ENCODE data around the gene GFI1. TPM values are rescaled to one million over a fixed set of nuclear protein-coding genes. Genes with fewer than 3 reads are reported as not detected.

Gene GFI1
- total and polyA plus RNA-seq, 2 experiments from 2014 or later, result 0.21 TPM; not detected in 1

DNA sequence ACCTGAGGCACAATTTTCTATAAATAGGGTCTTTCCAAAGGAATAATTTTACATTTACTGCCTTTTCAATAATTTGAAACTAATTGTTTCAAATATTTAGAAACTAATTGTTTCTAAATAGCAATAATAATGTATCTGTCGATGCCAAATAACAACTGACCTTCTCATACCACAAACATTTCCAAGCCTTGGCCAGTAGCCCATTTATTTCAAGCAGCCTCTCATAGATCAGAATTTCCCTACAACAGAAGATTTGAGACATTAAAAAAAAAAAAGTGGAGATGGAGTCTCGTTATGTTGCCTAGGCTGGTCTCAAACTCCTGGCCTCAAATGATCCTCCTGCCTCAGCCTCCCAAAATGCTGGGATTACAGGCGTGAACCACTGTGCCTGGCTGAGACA, 2.1 kb upstream of the GFI1 start:
- Histone ChIP-seq H3K4me2 (no peak overlapping the region), H4K20me1 (replicated peaks; ENCODE audit: insufficient read depth) (no peaks in the 10 kb centered on the region; the same call in 1 of the 2 replicates), H3K9me2 (ENCODE audit: insufficient read depth) (no peaks in the 10 kb centered on the region), H3K27me3 (ENCODE audit: insufficient read depth) (peaks cover 70% of the 10 kb centered on the region), H3K4me3 (no peak overlapping the region), H3K36me3 (ENCODE audit: insufficient read depth) (no peaks in the 10 kb centered on the region), H3K79me2 (replicated peaks; ENCODE audit: insufficient read depth) (no peaks in the 10 kb centered on the region), H3K4me1 (ENCODE audit: insufficient read depth) (no peaks in the 10 kb centered on the region; the same call in 1 of the 2 replicates), H3F3A (replicated peaks; ENCODE audit: low read depth) (0 out of 2 replicates have a peak, but pooled peaks cover 8% of the 10 kb centered on the region), H3K27ac (ENCODE audit: low read depth) (no peak overlapping the region), H2AFZ (no peak overlapping the region)
- ATAC-seq (no peak), DNase-seq (ENCODE audit: low spot score) (no peak)
- peaks cover 4% of the 10 kb centered on the region; the same call in 2 of the 3 replicates for H3K9me3 Mint-ChIP-seq
- peaks cover 57% of the 10 kb centered on the region for H3K27me3 Mint-ChIP-seq (ENCODE audit: insufficient read depth, low read depth, poor library complexity)
- TF ChIP-seq, protein P1, sequence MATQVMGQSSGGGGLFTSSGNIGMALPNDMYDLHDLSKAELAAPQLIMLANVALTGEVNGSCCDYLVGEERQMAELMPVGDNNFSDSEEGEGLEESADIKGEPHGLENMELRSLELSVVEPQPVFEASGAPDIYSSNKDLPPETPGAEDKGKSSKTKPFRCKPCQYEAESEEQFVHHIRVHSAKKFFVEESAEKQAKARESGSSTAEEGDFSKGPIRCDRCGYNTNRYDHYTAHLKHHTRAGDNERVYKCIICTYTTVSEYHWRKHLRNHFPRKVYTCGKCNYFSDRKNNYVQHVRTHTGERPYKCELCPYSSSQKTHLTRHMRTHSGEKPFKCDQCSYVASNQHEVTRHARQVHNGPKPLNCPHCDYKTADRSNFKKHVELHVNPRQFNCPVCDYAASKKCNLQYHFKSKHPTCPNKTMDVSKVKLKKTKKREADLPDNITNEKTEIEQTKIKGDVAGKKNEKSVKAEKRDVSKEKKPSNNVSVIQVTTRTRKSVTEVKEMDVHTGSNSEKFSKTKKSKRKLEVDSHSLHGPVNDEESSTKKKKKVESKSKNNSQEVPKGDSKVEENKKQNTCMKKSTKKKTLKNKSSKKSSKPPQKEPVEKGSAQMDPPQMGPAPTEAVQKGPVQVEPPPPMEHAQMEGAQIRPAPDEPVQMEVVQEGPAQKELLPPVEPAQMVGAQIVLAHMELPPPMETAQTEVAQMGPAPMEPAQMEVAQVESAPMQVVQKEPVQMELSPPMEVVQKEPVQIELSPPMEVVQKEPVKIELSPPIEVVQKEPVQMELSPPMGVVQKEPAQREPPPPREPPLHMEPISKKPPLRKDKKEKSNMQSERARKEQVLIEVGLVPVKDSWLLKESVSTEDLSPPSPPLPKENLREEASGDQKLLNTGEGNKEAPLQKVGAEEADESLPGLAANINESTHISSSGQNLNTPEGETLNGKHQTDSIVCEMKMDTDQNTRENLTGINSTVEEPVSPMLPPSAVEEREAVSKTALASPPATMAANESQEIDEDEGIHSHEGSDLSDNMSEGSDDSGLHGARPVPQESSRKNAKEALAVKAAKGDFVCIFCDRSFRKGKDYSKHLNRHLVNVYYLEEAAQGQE (IDR thresholded peaks at IDR 0.05; ENCODE audit: unreplicated experiment), result no peak
- no peak for TF ChIP-seq STAT1 (IDR thresholded peaks at IDR 0.05; ENCODE audit: unreplicated experiment)
- TF ChIP-seq EZH2 (IDR thresholded peaks at IDR 0.05; ENCODE audit: low read depth, unreplicated experiment), result no peak
- TF ChIP-seq NANOG (IDR thresholded peaks at IDR 0.05; ENCODE audit: borderline replicate concordance), result no peak
- TF ChIP-seq ZNF114 (CRISPR knock-in tag; IDR thresholded peaks at IDR 0.05), result no peak
- TF ChIP-seq EZH2phosphoT487 (IDR thresholded peaks at IDR 0.05; ENCODE audit: unreplicated experiment), result no peak
- no peak for TF ChIP-seq POLR2AphosphoS5 (IDR thresholded peaks at IDR 0.05; ENCODE audit: low read depth)
- TF ChIP-seq JUNB (IDR thresholded peaks at IDR 0.05; ENCODE audit: unreplicated experiment), result no peak
- TF ChIP-seq CREB1 (CRISPR knock-in tag; IDR thresholded peaks at IDR 0.05; ENCODE audit: low read depth), result no peak
- no peak overlapping the region for H3K4me3 Mint-ChIP-seq
- H3K4me1 Mint-ChIP-seq, result peaks cover 10% of the 10 kb centered on the region; the same call in 2 of the 3 replicates
- no peak overlapping the region for H3K27ac Mint-ChIP-seq
- H3K36me3 Mint-ChIP-seq (ENCODE audit: low read depth), result no peaks in the 10 kb centered on the region

DNA sequence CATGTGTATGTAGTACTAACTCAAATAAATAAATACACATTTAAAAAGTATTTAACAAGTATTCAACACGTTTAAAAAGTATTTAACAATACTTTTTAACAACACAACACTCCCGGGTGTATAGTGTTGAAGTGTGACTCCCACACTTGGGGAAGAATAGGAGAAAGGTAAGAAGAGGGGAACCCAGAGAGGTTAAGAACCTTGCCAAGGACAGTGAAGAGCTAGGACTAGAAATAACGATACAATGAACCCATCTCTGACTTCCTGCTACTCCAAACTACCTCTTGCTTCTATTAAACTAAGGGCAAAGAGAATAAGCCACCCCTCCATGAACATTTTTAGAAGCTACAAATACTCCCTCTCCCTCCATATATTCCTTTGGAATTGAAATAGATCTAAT, 1.7 kb upstream of the GFI1 start:
- Mint-ChIP-seq H3K9me3 (peaks cover 4% of the 10 kb centered on the region; the same call in 2 of the 3 replicates), H3K27ac (no peak overlapping the region), H3K4me1 (peaks cover 10% of the 10 kb centered on the region; the same call in 2 of the 3 replicates), H3K27me3 (ENCODE audit: insufficient read depth, low read depth, poor library complexity) (peaks cover 62% of the 10 kb centered on the region), H3K36me3 (ENCODE audit: low read depth) (no peaks in the 10 kb centered on the region), H3K4me3 (no peak overlapping the region)
- no peak overlapping the region for H3K4me3 ChIP-seq
- H3K36me3 ChIP-seq (ENCODE audit: insufficient read depth), result no peaks in the 10 kb centered on the region
- H3K79me2 ChIP-seq (replicated peaks; ENCODE audit: insufficient read depth), result no peaks in the 10 kb centered on the region
- peaks cover 75% of the 10 kb centered on the region for H3K27me3 ChIP-seq (ENCODE audit: insufficient read depth)
- H2AFZ ChIP-seq, result no peak overlapping the region
- no peaks in the 10 kb centered on the region for H3K9me2 ChIP-seq (ENCODE audit: insufficient read depth)
- no peaks in the 10 kb centered on the region; the same call in 1 of the 2 replicates for H4K20me1 ChIP-seq (replicated peaks; ENCODE audit: insufficient read depth)
- DNase-seq (ENCODE audit: low spot score), result no peak
- H3F3A ChIP-seq (replicated peaks; ENCODE audit: low read depth), result 0 out of 2 replicates have a peak, but pooled peaks cover 8% of the 10 kb centered on the region
- no peak overlapping the region for H3K27ac ChIP-seq (ENCODE audit: low read depth)
- H3K4me2 ChIP-seq, result no peak overlapping the region
- H3K4me1 ChIP-seq (ENCODE audit: insufficient read depth), result no peaks in the 10 kb centered on the region; the same call in 1 of the 2 replicates
- no peak for ATAC-seq
- no peak for TF ChIP-seq STAT1 (IDR thresholded peaks at IDR 0.05; ENCODE audit: unreplicated experiment)
- no peak for TF ChIP-seq ZNF331 (CRISPR knock-in tag; IDR thresholded peaks at IDR 0.05; ENCODE audit: low read depth)
- TF ChIP-seq, protein P1 (IDR thresholded peaks at IDR 0.05; ENCODE audit: unreplicated experiment), result no peak
- TF ChIP-seq EZH2phosphoT487 (IDR thresholded peaks at IDR 0.05; ENCODE audit: unreplicated experiment), result no peak
- TF ChIP-seq CREB1 (CRISPR knock-in tag; IDR thresholded peaks at IDR 0.05; ENCODE audit: low read depth), result no peak
- TF ChIP-seq, protein P2, sequence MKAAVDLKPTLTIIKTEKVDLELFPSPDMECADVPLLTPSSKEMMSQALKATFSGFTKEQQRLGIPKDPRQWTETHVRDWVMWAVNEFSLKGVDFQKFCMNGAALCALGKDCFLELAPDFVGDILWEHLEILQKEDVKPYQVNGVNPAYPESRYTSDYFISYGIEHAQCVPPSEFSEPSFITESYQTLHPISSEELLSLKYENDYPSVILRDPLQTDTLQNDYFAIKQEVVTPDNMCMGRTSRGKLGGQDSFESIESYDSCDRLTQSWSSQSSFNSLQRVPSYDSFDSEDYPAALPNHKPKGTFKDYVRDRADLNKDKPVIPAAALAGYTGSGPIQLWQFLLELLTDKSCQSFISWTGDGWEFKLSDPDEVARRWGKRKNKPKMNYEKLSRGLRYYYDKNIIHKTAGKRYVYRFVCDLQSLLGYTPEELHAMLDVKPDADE (IDR thresholded peaks at IDR 0.05), result no peak
- TF ChIP-seq POLR2AphosphoS5 (IDR thresholded peaks at IDR 0.05; ENCODE audit: low read depth), result no peak
